ENCODE data around the gene KBTBD6. TPM values are rescaled to one million over a fixed set of nuclear protein-coding genes. Genes with fewer than 3 reads are reported as not detected.

Gene KBTBD6
- total RNA-seq, 1 experiment from 2014 or later: 9.2 TPM

GRCh38 chr13:41159174-41159573, 26.6 kb upstream of the KBTBD6 start:
- ChIA-PET CTCF (no interaction called here), POLR2A (no interaction called here)
- Mint-ChIP-seq H3K4me3 (no peak overlapping the region), H3K27me3 (ENCODE audit: low read depth) (no peaks in the 10 kb centered on the region), H3K4me1 (peaks cover 62% of the 10 kb centered on the region), H3K9me3 (peaks cover 5% of the 10 kb centered on the region), H3K36me3 (no peaks in the 10 kb centered on the region), H3K27ac (peak overlapping the region; percentile 78)
- DNase-seq (ENCODE audit: low spot score) (no peak), ATAC-seq (no peak)
- TF ChIP-seq NFYB (CRISPR knock-in tag; conservative IDR thresholded peaks at IDR 0.05; ENCODE audit: low read depth): no peak
- TF ChIP-seq, protein P1, sequence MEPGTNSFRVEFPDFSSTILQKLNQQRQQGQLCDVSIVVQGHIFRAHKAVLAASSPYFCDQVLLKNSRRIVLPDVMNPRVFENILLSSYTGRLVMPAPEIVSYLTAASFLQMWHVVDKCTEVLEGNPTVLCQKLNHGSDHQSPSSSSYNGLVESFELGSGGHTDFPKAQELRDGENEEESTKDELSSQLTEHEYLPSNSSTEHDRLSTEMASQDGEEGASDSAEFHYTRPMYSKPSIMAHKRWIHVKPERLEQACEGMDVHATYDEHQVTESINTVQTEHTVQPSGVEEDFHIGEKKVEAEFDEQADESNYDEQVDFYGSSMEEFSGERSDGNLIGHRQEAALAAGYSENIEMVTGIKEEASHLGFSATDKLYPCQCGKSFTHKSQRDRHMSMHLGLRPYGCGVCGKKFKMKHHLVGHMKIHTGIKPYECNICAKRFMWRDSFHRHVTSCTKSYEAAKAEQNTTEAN (CRISPR knock-in tag; IDR thresholded peaks at IDR 0.05): no peak
- no peak for TF ChIP-seq E2F4 (CRISPR knock-in tag; IDR thresholded peaks at IDR 0.05; ENCODE audit: borderline replicate concordance, low read depth)
- no peak for TF ChIP-seq ZNF219 (CRISPR knock-in tag; IDR thresholded peaks at IDR 0.05; ENCODE audit: borderline replicate concordance)

DNA sequence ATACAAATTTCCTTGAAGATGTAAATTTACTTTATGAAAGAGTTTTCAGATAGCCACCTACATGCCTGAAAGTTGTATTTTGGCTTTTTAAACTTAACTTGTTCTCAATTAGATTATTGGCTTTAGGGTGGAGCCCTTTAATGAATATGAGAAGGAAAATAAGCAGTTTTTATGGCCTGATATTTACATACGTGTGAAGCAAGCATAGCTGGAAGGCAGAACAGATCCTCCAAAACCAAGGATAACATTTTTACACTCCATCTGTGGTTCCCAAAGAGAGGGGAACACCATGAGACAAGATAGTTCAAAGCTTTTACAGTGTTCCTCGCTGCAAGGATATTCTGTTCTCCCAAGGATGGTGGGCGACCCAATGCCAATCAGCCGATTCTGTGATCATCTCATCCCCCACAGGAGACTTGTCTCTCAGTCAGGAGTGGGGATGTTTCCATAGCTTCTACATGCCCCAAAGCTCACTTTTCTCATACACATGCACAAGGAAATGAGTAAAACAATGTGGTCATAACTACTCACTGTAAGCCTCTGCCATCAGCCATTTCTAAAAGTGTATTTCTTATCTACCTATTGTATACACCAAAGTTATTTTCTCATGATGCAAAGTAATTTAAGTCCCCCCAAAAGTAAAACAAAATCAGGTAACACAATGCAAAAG, 24.6 kb upstream of the KBTBD6 start:
- Mint-ChIP-seq H3K4me1 (peaks cover 71% of the 10 kb centered on the region), H3K9me3 (peaks cover 13% of the 10 kb centered on the region), H3K27ac (no peak overlapping the region), H3K4me3 (no peak overlapping the region), H3K27me3 (ENCODE audit: low read depth) (no peaks in the 10 kb centered on the region), H3K36me3 (peaks cover 9% of the 10 kb centered on the region)
- ATAC-seq (no peak), DNase-seq (ENCODE audit: low spot score) (no peak)
- POLR2A ChIA-PET: no interaction called here
- TF ChIP-seq SMAD3 (CRISPR knock-in tag; IDR thresholded peaks at IDR 0.05; ENCODE audit: borderline replicate concordance): no peak
- no peak for TF ChIP-seq KAT7 (CRISPR knock-in tag; IDR thresholded peaks at IDR 0.05; ENCODE audit: borderline replicate concordance)
- TF ChIP-seq FOXJ3 (CRISPR knock-in tag; IDR thresholded peaks at IDR 0.05; ENCODE audit: borderline replicate concordance): no peak
- TF ChIP-seq TP53 (CRISPR knock-in tag; IDR thresholded peaks at IDR 0.05): no peak
- no peak for TF ChIP-seq ZNF416 (CRISPR knock-in tag; IDR thresholded peaks at IDR 0.05)
- TF ChIP-seq, protein P2, sequence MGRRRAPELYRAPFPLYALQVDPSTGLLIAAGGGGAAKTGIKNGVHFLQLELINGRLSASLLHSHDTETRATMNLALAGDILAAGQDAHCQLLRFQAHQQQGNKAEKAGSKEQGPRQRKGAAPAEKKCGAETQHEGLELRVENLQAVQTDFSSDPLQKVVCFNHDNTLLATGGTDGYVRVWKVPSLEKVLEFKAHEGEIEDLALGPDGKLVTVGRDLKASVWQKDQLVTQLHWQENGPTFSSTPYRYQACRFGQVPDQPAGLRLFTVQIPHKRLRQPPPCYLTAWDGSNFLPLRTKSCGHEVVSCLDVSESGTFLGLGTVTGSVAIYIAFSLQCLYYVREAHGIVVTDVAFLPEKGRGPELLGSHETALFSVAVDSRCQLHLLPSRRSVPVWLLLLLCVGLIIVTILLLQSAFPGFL (CRISPR knock-in tag; IDR thresholded peaks at IDR 0.05; ENCODE audit: borderline replicate concordance): no peak
- TF ChIP-seq E2F4 (CRISPR knock-in tag; IDR thresholded peaks at IDR 0.05; ENCODE audit: borderline replicate concordance, low read depth): no peak
- no peak for TF ChIP-seq CREM (CRISPR knock-in tag; IDR thresholded peaks at IDR 0.05)
- no peak for TF ChIP-seq SMAD4 (CRISPR knock-in tag; IDR thresholded peaks at IDR 0.05)
- TF ChIP-seq ZNF423 (CRISPR knock-in tag; IDR thresholded peaks at IDR 0.05): no peak
- TF ChIP-seq, protein P3, sequence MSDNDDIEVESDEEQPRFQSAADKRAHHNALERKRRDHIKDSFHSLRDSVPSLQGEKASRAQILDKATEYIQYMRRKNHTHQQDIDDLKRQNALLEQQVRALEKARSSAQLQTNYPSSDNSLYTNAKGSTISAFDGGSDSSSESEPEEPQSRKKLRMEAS (CRISPR knock-in tag; IDR thresholded peaks at IDR 0.05): no peak
- TF ChIP-seq, protein P4, sequence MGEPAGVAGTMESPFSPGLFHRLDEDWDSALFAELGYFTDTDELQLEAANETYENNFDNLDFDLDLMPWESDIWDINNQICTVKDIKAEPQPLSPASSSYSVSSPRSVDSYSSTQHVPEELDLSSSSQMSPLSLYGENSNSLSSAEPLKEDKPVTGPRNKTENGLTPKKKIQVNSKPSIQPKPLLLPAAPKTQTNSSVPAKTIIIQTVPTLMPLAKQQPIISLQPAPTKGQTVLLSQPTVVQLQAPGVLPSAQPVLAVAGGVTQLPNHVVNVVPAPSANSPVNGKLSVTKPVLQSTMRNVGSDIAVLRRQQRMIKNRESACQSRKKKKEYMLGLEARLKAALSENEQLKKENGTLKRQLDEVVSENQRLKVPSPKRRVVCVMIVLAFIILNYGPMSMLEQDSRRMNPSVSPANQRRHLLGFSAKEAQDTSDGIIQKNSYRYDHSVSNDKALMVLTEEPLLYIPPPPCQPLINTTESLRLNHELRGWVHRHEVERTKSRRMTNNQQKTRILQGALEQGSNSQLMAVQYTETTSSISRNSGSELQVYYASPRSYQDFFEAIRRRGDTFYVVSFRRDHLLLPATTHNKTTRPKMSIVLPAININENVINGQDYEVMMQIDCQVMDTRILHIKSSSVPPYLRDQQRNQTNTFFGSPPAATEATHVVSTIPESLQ (CRISPR knock-in tag; IDR thresholded peaks at IDR 0.05): no peak
- CTCF ChIA-PET: no interaction called here

Data from WTC11 (cell line).